ENCODE measurements around the gene IRGC.

GRCh38 chr19:43687660-43687997 is 28.2 kb upstream of the IRGC start:
- TF ChIP-seq ZKSCAN1 (IDR thresholded peaks at IDR 0.05; ENCODE audit: low read depth, low read length), result no peak
- no peak for TF ChIP-seq ARID1B (IDR thresholded peaks at IDR 0.05)
- TF ChIP-seq MAFK (IDR thresholded peaks at IDR 0.05; ENCODE audit: low read length), result no peak
- TF ChIP-seq POLR2A (conservative IDR thresholded peaks at IDR 0.05), result no peak

Data from K562 (cell line).